H9 (cell line): Measurements from ENCODE around the gene VLDLR. TPM values are rescaled to one million over a fixed set of nuclear protein-coding genes. Genes with fewer than 3 reads are reported as not detected.

Source experiments
- DNase-seq: peaks from one replicate; pipeline ENCODE4 v3.0.0-alpha.2; 2017
- H2AFZ ChIP-seq: one replicate; pipeline ENCODE4 v1.6.1; 2013; ENCODE audit warnings: mild to moderate bottlenecking, low read length, control low read depth, moderate library complexity
- H2AK5ac ChIP-seq: 2 replicates; pipeline ENCODE4 v1.6.1; 2013; ENCODE audit warnings: low read length, control low read depth, mixed read lengths; ENCODE audit not compliant: insufficient read length
- H2BK120ac ChIP-seq: one replicate; pipeline ENCODE4 v1.6.1; 2013; ENCODE audit warnings: low read depth, mild to moderate bottlenecking, low read length, control low read depth, inconsistent platforms; ENCODE audit not compliant: poor library complexity, severe bottlenecking
- H2BK12ac ChIP-seq: 2 replicates; pipeline ENCODE4 v1.6.1; 2013; ENCODE audit warnings: low read length, control low read depth, mixed read lengths, low read depth; ENCODE audit not compliant: insufficient read length
- H2BK15ac ChIP-seq: 2 replicates; pipeline ENCODE4 v1.6.1; 2013; ENCODE audit warnings: low read depth, low read length, control low read depth
- H2BK20ac ChIP-seq: one replicate; pipeline ENCODE4 v1.6.1; 2013; ENCODE audit warnings: low read depth, mild to moderate bottlenecking, low read length, control low read depth, inconsistent platforms; ENCODE audit not compliant: poor library complexity, severe bottlenecking
- H2BK5ac ChIP-seq: 2 replicates; pipeline ENCODE4 v1.6.1; 2013; ENCODE audit warnings: low read length, control low read depth, mixed read lengths; ENCODE audit not compliant: insufficient read length
- H3K14ac ChIP-seq: 2 replicates; pipeline ENCODE4 v1.6.1; 2013; ENCODE audit warnings: low read length, control low read depth; ENCODE audit not compliant: insufficient read depth
- H3K18ac ChIP-seq: 2 replicates; pipeline ENCODE4 v1.6.1; 2013; ENCODE audit warnings: low read depth, mild to moderate bottlenecking, mixed read lengths, low read length, control low read depth; ENCODE audit not compliant: insufficient read length
- H3K23ac ChIP-seq: 2 replicates; pipeline ENCODE4 v1.6.1; 2013; ENCODE audit warnings: low read length, control low read depth, mixed read lengths, low read depth; ENCODE audit not compliant: insufficient read length
- H3K23me2 ChIP-seq: 2 replicates; pipeline ENCODE4 v1.6.1; 2013; ENCODE audit warnings: low read depth, mild to moderate bottlenecking, mixed read lengths, low read length, control low read depth; ENCODE audit not compliant: insufficient read length, poor library complexity, severe bottlenecking
- H3K27ac ChIP-seq: 2 replicates; pipeline ENCODE4 v1.5.1; 2013; ENCODE audit warnings: low read length, control low read depth, mixed read lengths, low read depth; ENCODE audit not compliant: insufficient read length
- H3K27me3 ChIP-seq: 2 replicates; pipeline ENCODE4 v1.6.1; 2013; ENCODE audit warnings: low read length, control low read depth, inconsistent platforms; ENCODE audit not compliant: insufficient read depth
- H3K4ac ChIP-seq: 2 replicates; pipeline ENCODE4 v1.6.1; 2013; ENCODE audit warnings: low read depth, mild to moderate bottlenecking, control low read depth, inconsistent platforms, low read length, moderate library complexity
- H3K4me1 ChIP-seq: 2 replicates; pipeline ENCODE4 v1.6.1; 2013; ENCODE audit warnings: low read length, control low read depth, inconsistent platforms; ENCODE audit not compliant: insufficient read depth
- H3K4me2 ChIP-seq: 2 replicates; pipeline ENCODE4 v1.6.1; 2013; ENCODE audit warnings: low read length, control low read depth, mixed read lengths; ENCODE audit not compliant: insufficient read length, insufficient read depth
- H3K56ac ChIP-seq: 2 replicates; pipeline ENCODE4 v1.6.1; 2013; ENCODE audit warnings: low read depth, mild to moderate bottlenecking, mixed read lengths, low read length, control low read depth; ENCODE audit not compliant: insufficient read length
- H3K79me1 ChIP-seq: 2 replicates; pipeline ENCODE4 v1.6.1; 2013; ENCODE audit warnings: low read depth, mild to moderate bottlenecking, moderate library complexity, low read length, control low read depth, inconsistent platforms; ENCODE audit not compliant: insufficient read depth, poor library complexity, severe bottlenecking
- H3K79me2 ChIP-seq: 2 replicates; pipeline ENCODE4 v1.6.1; 2013; ENCODE audit warnings: low read length, control low read depth, inconsistent platforms; ENCODE audit not compliant: insufficient read depth
- H3K9ac ChIP-seq: 2 replicates; pipeline ENCODE4 v1.6.1; 2013; ENCODE audit warnings: low read length, control low read depth, mixed read lengths; ENCODE audit not compliant: insufficient read length; ENCODE audit errors: extremely low read depth
- H3K9me3 ChIP-seq: one replicate; pipeline ENCODE4 v1.6.1; 2013; ENCODE audit warnings: low read depth, low read length, inconsistent platforms; ENCODE audit not compliant: control insufficient read depth
- H3T11ph ChIP-seq: one replicate; pipeline ENCODE4 v1.6.1; 2013; ENCODE audit warnings: mild to moderate bottlenecking, low read length, control low read depth, inconsistent platforms
- H4K20me1 ChIP-seq: one replicate; pipeline ENCODE4 v1.6.1; 2013; ENCODE audit not compliant: control insufficient read depth, insufficient read length, insufficient read depth
- H4K5ac ChIP-seq: 2 replicates; pipeline ENCODE4 v1.6.1; 2013; ENCODE audit warnings: low read depth, mild to moderate bottlenecking, mixed read lengths, low read length, control low read depth; ENCODE audit not compliant: insufficient read length
- H4K8ac ChIP-seq: replicated peaks from 2 replicates; pipeline ENCODE4 v1.6.1; 2013; ENCODE audit warnings: low read length, control low read depth, mixed read lengths, low read depth; ENCODE audit not compliant: insufficient read length
- H4K91ac ChIP-seq: 2 replicates; pipeline ENCODE4 v1.6.1; 2013; ENCODE audit warnings: low read depth, mild to moderate bottlenecking, moderate library complexity, mixed read lengths, low read length, control low read depth; ENCODE audit not compliant: insufficient read length
- H3K27ac Mint-ChIP-seq, 3 experiments: 2 replicates in 2 of 3; 3 replicates in 1 of 3; pipeline ENCODE4 v1.8.0; 2020 to 2021; ENCODE audit warnings: mixed read lengths in 3 of 3, mild to moderate bottlenecking in 1 of 3, moderate library complexity in 1 of 3
- H3K27me3 Mint-ChIP-seq: 2 replicates; pipeline ENCODE4 v1.8.0; 2021; ENCODE audit warnings: low read depth, mild to moderate bottlenecking, moderate library complexity, mixed read lengths
- H3K36me3 Mint-ChIP-seq, 3 experiments: 2 replicates in 2 of 3; 3 replicates in 1 of 3; pipeline ENCODE4 v1.8.0; 2020 to 2021; ENCODE audit warnings: low read depth in 3 of 3, mixed read lengths in 3 of 3; ENCODE audit not compliant: insufficient read depth in 1 of 3
- H3K4me1 Mint-ChIP-seq, 2 experiments: 2 replicates each; pipeline ENCODE4 v1.8.0; 2020; ENCODE audit warnings: mixed read lengths in 2 of 2
- H3K4me3 Mint-ChIP-seq, 2 experiments: 2 replicates in 1 of 2; 3 replicates in 1 of 2; pipeline ENCODE4 v1.8.0; 2020 to 2021; ENCODE audit warnings: mild to moderate bottlenecking in 2 of 2, mixed read lengths in 2 of 2, moderate library complexity in 1 of 2
- H3K9me3 Mint-ChIP-seq, 2 experiments: 2 replicates in 1 of 2; 3 replicates in 1 of 2; pipeline ENCODE4 v1.8.0; 2020; ENCODE audit warnings: mild to moderate bottlenecking in 2 of 2, mixed read lengths in 2 of 2, moderate library complexity in 1 of 2
- CTCF ChIP-seq: fragments of 200-600 bp; sonication (generic); conservative IDR thresholded peaks from 3 replicates; pipeline ENCODE4 v1.8.0; 2021; ENCODE audit warnings: antibody characterized with exemption, mild to moderate bottlenecking
- WGBS: extraction: QIAGEN DNeasy Blood & Tissue Kit; methylation state at CpG from one replicate; pipeline ENCODE4 v1.1.7; 2013; ENCODE audit warnings: missing lambda C conversion rate, low lambda C conversion rate, mixed read lengths; ENCODE audit not compliant: insufficient read length; ENCODE audit errors: extremely low coverage; 5-methylcytosine and 5-hydroxymethylcytosine counted together
- total RNA-seq: library from RNA; stranded (reverse); gene quantifications from 2 replicates; pipeline ENCODE4 v1.2.1, GENCODE V29; 2021

VLDLR gene
- total RNA-seq, 1 experiment from 2014 or later, result 19.1 TPM

GRCh38 chr9:2625427-2625826 is 3.8 kb downstream of the VLDLR start:
- no CpG with 5 or more reads among the region's 4 CpGs for WGBS
- Histone ChIP-seq H3K9ac (no peak overlapping the region), H3T11ph (no peak overlapping the region), H3K4me1 (peaks cover 11% of the 10 kb centered on the region), H3K79me2 (peaks cover 42% of the 10 kb centered on the region; the same call in 1 of the 2 replicates), H3K56ac (no peak overlapping the region), H3K14ac (no peak overlapping the region), H2BK12ac (no peak overlapping the region), H3K4me2 (no peak overlapping the region), H2BK120ac (no peak overlapping the region), H4K20me1 (no peaks in the 10 kb centered on the region), H3K27ac (no peak overlapping the region), H2AK5ac (no peak overlapping the region), H4K5ac (no peak overlapping the region), H3K4ac (no peak overlapping the region), H3K23ac (no peak overlapping the region), H4K91ac (no peak overlapping the region), H3K27me3 (no peaks in the 10 kb centered on the region), H2BK15ac (no peak overlapping the region), H2AFZ (no peak overlapping the region), H3K79me1 (peaks cover 13% of the 10 kb centered on the region), H3K18ac (no peak overlapping the region), H3K23me2 (peaks cover 19% of the 10 kb centered on the region), H3K9me3 (no peaks in the 10 kb centered on the region), H2BK5ac (no peak overlapping the region), H4K8ac (no peak overlapping the region), H2BK20ac (no peak overlapping the region)
- H3K27me3 Mint-ChIP-seq, result peaks cover 24% of the 10 kb centered on the region
- H3K27ac Mint-ChIP-seq, result no peak overlapping the region
- DNase-seq, result no peak
- H3K9me3 Mint-ChIP-seq, result no peaks in the 10 kb centered on the region; a peak in 1 of 5 replicates
- TF ChIP-seq CTCF, result peak; percentile 39; the same call in 1 of the 3 replicates
- H3K36me3 Mint-ChIP-seq, result peaks cover 0 to 7% (median 3%) of the 10 kb centered on the region in 3 experiments; a peak in 1 of 7 replicates
- H3K4me1 Mint-ChIP-seq, result peaks cover 49 to 65% of the 10 kb centered on the region in 2 experiments
- no peak overlapping the region for H3K4me3 Mint-ChIP-seq
